PC-3 (cell line): ENCODE results near the gene MYO3A.

Source experiments
- CTCF ChIP-seq: fragments of 300-600 bp; sonication (generic); conservative IDR thresholded peaks from 2 replicates; pipeline ENCODE4 v1.5.1; 2017; ENCODE audit warnings: antibody characterized with exemption, low read depth, mild to moderate bottlenecking, low read length
- EZH2 ChIP-seq: fragments of 300-600 bp; sonication (generic); IDR thresholded peaks from one replicate; pipeline ENCODE4 v1.6.1; 2017; ENCODE audit warnings: antibody characterized with exemption, mild to moderate bottlenecking, low read length; ENCODE audit not compliant: unreplicated experiment
- EZH2phosphoT487 ChIP-seq: fragments of 300-600 bp; sonication (generic); IDR thresholded peaks from 2 replicates; pipeline ENCODE4 v1.6.1; 2018; ENCODE audit warnings: mild to moderate bottlenecking, antibody characterized with exemption, low read length, borderline replicate concordance

GRCh38 chr10:26044141-26044749 is 110.2 kb downstream of the MYO3A start:
- TF ChIP-seq CTCF (no peak), EZH2phosphoT487 (no peak), EZH2 (no peak)
